ENCODE measurements around the gene RET.

RET gene

DNA sequence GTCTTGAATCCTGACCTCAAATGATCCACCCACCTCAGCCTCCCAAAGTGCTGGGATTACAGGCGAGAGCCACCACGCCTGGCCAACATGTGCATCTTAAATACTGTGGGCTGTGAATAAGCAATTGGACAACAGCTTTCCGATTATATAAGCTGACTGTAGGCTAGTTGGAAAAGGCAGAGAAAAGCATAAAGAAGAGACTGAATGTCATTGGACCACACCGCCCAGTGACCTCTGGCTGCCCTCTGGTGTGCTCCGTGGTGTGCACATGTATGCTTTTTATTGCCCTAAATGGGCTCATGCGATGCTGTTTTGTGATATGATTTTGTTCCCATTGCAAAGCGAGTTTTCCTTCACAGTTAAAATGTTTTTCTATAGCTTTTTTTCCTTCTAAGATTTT, 46.0 kb downstream of the RET start:
- DNase-seq = no peak

DNA sequence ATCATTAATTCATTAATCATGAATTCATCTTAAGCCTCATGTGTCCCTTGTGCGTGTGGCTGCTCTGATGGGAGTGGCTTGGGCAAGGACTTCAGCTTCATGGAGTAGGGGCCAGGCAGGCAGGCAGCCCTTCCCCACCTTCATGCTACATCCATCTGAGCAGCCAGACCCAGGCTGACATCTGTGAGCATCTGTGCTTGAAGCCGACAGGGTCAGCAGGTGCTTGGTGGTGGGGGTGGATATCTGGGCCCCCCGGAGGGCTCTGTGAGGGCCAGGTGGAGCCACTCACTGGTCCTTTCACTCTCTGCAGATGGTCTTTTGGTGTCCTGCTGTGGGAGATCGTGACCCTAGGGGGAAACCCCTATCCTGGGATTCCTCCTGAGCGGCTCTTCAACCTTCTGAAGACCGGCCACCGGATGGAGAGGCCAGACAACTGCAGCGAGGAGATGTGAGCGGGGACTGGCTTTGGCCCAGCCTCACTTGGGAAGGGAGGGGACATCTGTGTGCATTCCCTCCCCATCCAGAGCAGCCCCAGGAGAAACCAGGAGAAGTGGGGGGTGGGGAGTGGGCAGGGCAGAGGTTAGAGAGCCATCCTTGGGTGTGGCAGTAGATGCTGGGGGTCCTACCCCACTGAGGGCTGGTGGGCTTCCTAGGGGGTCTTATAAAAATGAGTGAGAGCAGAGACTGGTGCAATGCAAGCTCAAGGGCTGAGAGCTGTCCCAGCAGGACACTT, 46.7 kb downstream of the RET start:
- DNase-seq = no peak

DNA sequence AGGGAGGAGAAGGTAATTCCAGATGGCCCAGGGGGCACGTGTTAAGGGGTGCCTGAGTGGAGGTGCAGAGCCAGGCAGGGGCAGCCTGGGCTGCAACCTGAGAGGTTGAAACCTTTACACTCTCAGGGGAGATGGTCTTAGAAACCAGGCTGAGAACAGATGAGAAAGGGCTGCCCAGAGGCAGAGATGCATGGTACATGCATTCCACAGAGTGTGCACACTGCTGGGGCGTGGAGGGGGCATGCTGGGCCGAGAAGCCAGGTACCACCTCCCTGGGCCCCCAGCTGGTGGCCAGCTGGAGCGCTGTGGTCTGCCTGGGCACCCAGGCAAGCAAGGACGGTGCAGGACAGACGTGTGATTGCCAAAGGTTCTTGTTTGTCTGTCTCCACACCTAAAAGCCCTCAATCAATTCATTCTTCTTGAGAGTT, 47.2 kb downstream of the RET start:
- DNase-seq = no peak

DNA sequence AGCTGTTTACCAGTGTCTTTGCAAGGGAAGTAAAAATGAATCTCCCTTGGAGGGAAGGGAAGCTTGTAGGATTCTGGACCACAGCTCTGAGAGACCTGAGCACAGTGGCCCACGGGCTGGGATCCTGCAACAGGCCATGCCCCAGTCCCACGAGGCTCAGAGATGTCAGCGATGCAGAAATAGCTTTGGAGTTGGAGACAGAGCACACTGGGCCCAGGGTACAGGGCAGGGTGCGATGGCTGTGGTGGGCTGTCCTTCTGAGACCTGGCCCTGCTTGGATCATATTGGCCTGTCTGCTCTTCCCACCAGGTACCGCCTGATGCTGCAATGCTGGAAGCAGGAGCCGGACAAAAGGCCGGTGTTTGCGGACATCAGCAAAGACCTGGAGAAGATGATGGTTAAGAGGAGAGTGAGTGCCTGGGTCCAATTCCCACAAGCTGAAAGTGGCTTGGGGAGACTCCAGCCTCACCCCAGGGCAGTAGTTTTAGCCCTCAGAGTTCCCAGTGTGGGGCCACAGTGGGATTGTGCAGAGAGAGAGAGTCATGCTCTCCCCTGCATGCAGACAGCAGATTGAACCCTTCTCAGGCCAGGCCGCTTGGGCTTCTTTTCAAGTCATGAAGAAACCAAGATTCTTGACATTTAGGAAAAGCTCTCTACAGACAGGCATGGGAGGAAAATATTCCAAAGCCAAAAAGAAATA, 47.9 kb downstream of the RET start:
- no peak for DNase-seq

DNA sequence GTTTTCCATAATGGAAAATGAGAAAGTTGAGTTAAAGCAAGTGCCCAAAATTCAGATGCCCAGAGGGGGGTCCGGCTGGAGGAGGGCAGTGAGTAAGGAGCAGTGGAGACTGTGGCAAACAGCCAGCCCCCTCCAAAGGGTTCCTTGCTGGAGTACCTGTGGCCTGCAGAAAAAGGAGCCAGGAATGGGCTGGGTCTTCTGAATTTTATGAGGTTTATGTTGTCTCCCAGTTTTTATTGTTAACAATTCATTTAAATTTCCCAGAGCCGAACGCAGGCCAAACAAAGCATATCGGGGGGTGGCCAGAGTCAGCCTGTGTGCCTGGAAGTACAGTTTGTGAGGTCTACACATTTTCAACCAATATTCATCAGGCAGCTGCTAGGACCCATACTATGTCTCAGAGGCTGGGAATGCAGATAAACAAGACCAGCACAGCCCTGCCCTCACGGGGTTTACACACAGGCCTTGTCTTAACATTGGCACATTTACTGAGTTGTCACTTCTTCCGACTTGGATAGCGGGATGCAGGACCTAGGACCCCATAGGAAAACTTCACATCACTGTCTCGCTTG, 48.5 kb downstream of the RET start:
- no peak for DNase-seq

DNA sequence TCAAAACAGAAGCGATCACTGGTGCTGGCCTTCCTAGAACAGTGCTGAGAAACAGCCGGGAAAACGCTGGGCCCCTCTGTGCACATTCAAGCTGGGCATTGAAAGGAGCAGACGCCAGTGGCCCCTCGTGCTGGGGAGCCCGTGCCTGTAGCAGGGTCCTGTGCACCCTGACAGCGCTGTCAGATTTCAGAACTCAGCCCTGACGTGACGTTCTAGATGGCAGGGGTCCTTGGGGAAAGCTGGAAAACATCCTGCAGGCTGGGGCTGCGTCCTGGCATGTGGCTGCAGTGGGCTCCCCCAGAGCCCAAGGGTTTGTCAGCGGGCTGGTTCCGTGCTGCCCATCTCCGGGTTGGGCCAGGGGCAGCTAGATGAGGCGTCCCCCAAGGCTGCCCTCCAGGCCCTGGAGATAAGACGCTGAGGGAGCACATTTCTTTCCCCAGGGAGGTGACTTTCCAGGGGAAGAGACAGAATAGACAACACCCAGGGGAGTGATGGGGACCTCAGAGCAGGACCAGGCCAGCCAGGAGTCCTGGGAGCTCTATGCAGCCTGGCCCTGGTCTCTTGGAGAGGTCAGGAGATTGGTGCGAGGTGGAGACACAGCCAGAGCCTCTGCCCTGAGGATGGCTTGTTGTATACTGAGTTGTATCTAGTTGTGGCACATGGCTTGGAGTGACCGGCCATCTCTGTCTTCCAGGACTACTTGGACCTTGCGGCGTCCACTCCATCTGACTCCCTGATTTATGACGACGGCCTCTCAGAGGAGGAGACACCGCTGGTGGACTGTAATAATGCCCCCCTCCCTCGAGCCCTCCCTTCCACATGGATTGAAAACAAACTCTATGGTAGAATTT, 49.2 kb downstream of the RET start:
- no peak for DNase-seq

DNA sequence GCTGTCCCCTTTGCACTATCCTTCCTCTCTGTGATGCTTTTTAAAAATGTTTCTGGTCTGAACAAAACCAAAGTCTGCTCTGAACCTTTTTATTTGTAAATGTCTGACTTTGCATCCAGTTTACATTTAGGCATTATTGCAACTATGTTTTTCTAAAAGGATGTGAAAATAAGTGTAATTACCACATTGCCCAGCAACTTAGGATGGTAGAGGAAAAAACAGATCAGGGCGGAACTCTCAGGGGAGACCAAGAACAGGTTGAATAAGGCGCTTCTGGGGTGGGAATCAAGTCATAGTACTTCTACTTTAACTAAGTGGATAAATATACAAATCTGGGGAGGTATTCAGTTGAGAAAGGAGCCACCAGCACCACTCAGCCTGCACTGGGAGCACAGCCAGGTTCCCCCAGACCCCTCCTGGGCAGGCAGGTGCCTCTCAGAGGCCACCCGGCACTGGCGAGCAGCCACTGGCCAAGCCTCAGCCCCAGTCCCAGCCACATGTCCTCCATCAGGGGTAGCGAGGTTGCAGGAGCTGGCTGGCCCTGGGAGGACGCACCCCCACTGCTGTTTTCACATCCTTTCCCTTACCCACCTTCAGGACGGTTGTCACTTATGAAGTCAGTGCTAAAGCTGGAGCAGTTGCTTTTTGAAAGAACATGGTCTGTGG, 50.0 kb downstream of the RET start:
- no peak for DNase-seq

DNA sequence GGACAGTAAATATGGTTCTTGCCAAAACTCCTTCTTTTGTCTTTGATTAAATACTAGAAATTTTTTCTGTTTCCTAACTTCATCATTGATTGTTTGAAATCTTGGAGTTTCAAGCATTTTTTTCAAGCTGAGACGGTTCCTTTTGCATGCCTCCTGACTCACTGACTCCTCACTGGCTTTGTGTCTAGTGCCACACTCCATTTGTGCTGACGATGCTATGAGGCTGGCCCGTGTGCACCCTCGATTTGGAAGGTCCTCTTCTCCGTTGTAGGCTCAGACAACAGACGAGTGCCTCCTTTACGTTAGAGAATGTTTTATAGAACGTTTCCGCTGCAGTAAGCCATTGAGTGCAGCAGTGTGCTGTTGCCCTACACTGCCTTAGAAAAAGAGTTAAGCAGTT, 50.6 kb downstream of the RET start:
- no peak for DNase-seq

DNA sequence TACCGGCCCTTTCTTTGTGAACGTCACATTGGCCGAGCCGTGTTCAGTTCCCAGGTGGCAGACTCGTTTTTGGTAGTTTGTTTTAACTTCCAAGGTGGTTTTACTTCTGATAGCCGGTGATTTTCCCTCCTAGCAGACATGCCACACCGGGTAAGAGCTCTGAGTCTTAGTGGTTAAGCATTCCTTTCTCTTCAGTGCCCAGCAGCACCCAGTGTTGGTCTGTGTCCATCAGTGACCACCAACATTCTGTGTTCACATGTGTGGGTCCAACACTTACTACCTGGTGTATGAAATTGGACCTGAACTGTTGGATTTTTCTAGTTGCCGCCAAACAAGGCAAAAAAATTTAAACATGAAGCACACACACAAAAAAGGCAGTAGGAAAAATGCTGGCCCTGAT, 51.5 kb downstream of the RET start:
- no peak for DNase-seq

DNA sequence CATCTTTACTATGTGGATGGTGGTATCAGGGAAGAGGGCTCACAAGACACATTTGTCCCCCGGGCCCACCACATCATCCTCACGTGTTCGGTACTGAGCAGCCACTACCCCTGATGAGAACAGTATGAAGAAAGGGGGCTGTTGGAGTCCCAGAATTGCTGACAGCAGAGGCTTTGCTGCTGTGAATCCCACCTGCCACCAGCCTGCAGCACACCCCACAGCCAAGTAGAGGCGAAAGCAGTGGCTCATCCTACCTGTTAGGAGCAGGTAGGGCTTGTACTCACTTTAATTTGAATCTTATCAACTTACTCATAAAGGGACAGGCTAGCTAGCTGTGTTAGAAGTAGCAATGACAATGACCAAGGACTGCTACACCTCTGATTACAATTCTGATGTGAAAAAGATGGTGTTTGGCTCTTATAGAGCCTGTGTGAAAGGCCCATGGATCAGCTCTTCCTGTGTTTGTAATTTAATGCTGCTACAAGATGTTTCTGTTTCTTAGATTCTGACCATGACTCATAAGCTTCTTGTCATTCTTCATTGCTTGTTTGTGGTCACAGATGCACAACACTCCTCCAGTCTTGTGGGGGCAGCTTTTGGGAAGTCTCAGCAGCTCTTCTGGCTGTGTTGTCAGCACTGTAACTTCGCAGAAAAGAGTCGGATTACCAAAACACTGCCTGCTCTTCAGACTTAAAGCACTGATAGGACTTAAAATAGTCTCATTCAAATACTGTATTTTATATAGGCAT, 52.3 kb downstream of the RET start:
- no peak for DNase-seq

DNA sequence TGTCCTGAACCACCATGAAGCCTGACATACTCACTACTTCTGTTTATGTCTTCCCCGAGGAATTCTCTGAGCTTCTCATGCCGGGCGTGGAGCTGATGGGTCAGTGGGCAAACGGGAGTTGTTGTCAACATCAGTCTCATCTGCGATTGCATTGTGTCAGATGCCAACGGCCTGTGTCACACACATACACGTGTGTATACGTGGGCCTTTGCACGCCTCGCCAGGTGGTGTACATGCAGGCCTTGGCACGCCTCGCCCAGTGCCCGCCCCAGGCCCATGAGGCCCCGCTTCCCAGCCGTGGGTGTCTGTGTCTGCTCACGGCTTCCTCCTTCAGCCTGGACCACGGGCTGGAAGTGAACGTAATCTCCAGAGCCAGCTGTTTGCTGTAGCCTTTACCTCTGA, 53.9 kb downstream of the RET start:
- DNase-seq = no peak

DNA sequence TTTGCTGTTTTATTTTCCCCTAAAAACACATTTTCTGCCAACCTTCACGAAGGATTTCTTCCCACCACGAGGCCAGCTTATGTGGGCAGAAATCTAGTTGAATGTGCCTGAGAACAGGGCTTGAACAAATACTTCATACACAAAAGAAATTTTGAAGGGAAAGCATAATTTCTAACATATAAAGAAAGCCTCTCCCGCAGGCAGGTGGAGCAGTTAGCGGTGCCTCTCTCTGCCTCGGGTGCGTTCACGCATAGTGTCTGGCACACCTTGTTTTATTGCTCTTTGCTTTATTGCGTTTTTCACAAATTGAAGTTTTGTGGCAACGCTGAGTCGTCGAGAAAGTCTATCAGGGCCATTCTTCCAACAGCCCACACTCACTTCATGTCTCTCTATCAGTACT, 54.4 kb downstream of the RET start:
- DNase-seq = no peak

DNA sequence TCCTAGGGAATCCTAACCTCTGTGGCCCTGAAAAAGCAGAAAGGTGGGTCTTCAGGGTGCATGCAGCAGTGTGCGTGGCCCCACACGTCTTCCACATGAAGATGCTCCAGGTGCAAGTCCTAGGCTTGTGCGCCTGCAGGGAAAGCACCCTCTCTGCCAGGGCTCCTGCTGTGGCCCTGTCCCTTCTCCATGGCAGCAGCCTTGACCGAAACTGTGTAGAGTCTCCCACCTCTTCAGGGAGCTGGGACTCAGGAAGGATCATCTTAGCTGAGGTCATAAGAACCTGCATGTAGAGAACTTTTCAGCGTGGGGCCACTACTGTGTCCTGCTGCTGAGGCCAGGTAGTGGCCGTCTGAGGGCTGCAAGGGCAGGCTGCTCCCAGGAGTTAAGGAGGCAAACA, 55.0 kb downstream of the RET start:
- DNase-seq = no peak

DNA sequence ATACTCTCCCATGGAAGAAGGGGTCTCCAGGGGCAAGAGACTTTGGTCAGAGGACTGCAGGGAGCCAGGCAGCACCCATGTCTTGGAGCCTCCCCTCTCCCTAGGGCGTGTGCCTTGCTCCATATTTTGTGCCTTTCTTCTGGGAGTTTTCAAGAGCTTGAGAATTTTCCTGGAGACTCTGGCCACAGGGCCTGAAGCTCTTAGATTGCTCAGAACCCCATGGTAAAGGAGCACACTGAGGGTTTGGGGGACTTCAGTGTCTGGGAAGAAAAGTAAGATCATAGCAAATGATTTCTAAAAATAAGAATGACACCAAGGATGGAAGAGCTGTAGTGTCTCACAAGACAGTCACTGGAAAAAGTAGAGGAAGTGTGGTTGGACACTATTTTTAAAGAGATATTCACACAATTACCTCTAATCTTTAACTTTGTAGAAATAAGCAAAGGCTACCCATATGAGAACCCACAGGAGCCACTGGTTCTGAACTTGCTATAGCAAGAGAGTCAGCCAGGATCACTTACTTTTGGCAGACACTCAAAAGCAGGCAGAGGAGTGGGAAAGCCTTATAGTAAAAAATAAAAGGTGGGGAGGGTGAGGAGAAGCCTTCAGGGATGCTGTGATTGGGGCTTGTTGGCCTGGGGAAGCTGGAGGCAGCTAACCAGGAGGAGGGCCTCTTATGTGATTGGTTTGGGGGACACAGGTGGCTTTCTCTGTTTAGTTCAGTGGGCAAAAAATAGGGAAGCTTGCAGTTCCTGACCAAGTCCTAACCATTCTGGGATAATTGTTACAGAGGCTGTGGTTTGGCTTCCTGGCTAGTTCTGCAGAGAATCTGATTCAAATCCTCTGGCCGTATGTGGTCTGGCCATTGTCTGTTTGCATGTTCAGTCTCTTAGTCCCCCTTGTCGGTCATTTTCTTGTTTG, 56.3 kb downstream of the RET start:
- DNase-seq = no peak

DNA sequence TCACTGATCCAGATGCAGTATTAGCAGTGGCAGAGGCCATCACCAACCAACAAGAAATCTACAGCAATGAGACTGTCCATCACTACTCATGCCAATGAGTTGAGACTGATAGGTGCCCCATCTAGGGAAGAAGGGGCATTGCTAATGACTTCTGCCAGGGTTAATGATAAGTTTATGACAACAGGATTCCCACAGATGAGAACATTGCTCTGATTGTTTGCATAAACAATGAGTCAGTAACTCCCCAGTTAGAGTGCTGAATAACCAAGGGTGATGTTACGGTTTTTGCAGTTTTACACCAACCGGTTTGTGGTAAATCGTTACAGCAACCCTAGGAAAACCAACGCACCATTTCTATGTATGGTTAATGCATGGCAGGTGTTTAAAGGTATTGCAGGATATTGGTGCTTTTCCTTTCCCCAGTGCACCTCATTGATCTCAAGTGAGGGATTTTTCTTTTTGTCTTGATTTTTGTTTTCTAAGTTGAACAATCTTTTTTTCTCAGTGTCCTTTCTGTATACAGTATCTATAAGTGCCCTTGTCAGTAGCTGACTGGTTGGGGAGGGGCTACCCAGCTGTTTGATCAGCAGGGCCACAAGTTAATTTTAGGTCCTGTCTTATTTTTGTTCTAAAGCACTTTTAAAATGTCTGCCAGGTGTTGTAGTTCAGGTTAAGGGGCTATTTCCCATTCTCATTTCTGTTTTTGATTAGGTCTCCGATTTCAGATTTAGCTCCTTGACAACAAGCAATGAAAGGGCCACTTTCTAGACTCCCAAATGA, 57.4 kb downstream of the RET start:
- no peak for DNase-seq

DNA sequence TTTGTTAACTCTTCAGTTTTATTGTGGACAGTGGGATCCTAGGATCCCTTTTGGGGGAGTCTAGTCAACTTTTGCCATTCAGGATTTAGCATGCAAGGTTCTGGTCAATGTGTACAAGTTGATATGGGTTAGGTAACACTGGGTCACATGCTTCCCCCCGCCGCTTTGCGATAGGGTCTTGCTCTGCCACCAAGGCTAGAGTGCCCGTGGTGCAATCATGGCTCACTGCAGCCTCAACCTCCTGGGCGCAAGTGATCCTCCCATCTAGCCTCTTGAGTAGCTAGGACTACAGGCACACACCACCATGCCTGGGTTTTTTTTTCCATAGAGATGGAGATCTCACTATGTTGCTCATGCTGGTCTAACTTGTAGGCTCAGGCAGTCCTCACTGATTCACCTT, 58.2 kb downstream of the RET start:
- DNase-seq = no peak

DNA sequence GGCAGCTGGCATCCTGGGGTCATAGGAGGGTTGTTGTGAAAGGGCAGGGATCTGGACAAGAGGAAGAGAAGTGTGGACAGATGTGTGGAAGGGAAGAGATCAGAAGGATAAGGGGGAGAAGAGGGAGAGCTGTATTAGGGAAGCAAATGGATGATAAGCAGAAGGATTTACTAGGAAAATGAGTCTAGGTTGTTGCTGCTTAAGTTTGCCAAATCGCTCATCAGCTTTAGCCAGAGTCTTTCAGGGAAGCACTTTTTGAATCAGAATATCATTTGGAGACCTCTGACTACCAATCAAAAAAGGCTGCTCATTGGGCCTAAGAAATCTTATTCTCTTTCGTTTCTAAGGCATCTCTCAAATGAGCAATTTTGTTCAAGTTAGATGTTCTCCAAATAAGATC, 58.8 kb downstream of the RET start:
- DNase-seq = no peak

DNA sequence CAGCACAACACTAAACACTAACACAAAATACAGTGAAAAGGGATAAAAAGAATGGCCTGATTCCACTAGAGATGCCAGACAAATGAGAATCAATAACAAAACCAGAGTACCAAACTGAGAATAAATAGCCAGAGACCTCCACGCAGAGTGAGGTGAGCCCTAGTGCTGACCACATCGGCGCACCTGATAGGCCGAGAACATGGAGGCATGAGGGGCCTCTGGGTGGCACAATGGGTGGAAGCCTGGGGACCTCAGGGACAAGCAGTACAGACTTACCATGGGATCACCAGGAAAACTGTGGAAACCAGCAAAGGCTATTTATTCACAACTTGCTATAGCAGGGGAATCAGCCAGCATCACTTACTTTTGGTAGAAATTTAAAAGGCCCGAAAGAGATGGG, 59.6 kb downstream of the RET start:
- no peak for DNase-seq

DNA sequence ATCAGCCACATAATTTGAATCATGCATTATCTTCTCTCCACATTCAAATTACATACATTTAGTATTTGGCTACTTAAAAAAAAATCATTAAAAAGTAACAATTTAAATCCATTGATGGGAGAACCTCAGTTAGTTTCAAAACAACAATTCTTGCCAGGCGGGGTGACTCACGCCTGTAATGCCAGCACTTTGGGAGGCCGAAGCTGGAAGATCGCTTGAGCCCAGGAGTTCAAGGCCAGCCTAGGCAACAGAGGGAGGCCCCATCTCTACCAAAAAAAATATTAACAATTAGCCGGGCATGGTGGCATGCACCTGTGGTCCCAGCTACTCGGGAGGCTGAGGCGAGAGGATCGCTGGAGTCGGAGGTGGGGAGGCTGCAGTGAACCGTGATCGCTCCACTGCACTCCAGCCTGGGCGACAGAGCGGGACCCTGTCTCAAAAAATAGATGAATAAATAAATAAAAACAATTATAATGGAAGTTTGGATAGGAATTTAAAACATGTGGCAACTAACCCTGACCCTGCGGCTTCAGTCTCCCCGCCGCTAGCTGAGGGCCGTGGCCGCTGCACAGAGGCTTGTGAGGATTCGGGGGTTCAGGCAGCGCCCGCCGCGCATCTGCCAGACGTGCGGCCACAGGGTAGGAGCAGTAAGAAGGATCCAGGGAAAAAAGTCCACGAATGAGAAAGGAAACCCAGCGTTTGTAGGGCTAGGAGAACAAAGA, 60.3 kb downstream of the RET start:
- DNase-seq = no peak

DNA sequence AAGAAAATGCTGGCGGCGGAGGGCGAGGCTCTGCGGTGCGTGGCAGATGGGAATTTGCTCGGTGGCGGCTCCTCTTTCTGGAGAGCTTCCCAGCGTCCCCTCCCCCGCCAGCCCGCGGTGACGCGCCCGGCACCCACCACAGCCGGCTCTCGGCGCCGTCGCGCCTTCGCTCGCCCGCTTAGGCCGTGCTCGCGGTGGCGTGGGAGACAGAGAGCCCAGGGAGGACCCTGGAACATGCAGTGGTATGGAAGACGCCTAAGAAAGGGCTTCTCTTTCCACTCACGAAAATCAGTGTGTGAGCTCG, 60.8 kb downstream of the RET start:
- peak; percentile 27 for DNase-seq
